Ovary (tissue), 3 donors: ENCODE measurements around the gene UBE2E1.
"Not testable (repeated sequence)": the region's sequence is repeated elsewhere in the genome, so short reads cannot be mapped to it uniquely, and the experiment has no call there.

Experiments
- POLR2A ChIP-seq: fragments of 450-650 bp; IDR thresholded peaks from one replicate; pipeline ENCODE4 v1.6.1; 2017; ENCODE audit warnings: antibody characterized with exemption, mild to moderate bottlenecking, moderate library complexity
- TF ChIP-seq, protein P1 (sequence below), 3 donors: fragments of 450-650 bp in 2 of 3; fragments of 200-600 bp in 1 of 3; IDR thresholded peaks; one replicate each; pipeline versions ENCODE4 v1.5.1 to v1.8.0; 2016 to 2022; ENCODE audit warnings: antibody characterized with exemption in 3 of 3, mild to moderate bottlenecking in 1 of 3
- donor health status: DM: no; HTN: no; CAD: no.

DNA sequence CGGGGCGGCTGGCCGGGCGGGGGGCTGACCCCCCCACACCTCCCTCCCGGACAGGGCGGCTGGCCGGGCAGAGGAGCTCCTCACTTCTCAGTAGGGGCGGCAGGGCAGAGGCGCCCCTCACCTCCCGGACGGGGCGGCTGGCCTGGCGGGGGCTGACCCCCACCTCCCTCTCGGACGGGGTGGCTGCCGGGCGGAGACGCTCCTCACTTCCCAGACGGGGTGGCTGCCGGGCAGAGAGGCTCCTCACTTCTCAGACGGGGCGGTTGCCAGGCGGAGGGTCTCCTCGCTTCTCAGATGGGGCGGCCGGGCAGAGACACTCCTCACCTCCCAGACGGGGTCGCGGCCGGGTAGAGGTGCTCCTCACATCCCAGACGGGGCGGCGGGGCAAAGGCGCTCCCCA lies 65.6 kb downstream of the UBE2E1 start:
- TF ChIP-seq POLR2A = not testable (repeated sequence)
- TF ChIP-seq, protein P1, sequence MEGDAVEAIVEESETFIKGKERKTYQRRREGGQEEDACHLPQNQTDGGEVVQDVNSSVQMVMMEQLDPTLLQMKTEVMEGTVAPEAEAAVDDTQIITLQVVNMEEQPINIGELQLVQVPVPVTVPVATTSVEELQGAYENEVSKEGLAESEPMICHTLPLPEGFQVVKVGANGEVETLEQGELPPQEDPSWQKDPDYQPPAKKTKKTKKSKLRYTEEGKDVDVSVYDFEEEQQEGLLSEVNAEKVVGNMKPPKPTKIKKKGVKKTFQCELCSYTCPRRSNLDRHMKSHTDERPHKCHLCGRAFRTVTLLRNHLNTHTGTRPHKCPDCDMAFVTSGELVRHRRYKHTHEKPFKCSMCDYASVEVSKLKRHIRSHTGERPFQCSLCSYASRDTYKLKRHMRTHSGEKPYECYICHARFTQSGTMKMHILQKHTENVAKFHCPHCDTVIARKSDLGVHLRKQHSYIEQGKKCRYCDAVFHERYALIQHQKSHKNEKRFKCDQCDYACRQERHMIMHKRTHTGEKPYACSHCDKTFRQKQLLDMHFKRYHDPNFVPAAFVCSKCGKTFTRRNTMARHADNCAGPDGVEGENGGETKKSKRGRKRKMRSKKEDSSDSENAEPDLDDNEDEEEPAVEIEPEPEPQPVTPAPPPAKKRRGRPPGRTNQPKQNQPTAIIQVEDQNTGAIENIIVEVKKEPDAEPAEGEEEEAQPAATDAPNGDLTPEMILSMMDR (IDR thresholded peaks at IDR 0.05) = not testable (repeated sequence)
